ENCODE results near the gene HSF2BP. TPM values are rescaled to one million over a fixed set of nuclear protein-coding genes. Genes with fewer than 3 reads are reported as not detected.

The HSF2BP gene
- total RNA-seq, 4 donors from 2014 or later: 1.7 to 6.3 (median 1.9) TPM

DNA sequence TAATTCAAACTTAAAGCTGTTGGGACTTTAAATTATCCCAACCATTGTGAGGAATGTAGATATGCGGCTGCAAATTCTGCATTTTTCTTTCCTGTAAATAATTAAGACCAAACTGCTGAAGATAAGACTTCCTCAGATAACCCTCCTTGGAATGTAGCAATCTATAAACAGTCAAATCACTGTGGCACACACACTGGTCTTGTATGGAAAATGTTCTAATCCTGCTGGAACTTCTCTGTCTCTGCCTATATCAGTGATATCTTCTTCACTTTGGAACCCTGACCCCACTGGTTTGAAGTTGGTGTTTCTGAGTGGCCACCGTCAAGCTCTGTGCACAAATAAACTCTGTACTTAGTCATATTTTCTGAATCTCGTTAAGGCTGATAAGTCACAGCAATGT is 32.9 kb downstream of the HSF2BP start:
- 47 to 61% methylated on average over 3 of the region's 3 CpGs for WGBS, 2 donors
- H3K9me3 ChIP-seq: peaks cover 0 to 12% (median 0%) of the 10 kb centered on the region in 4 donors

DNA sequence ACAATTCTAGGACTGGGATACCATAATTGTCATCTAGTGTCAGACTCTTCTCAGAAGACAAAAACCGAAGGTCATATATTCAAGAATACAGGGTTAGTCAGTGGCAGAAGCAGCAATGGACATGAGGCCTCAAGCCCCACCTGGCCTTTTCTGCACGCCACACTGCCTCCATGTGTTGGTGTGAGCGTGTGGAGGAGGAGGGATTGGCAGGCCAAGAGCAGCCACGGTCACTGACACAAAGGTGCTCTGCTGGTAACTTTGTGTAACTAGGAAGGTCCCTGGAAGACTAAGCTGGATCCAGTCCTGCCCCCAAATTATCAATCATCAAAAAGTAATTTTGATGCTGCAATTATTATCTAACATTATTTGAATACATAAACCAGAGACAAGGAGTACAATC is 34.9 kb downstream of the HSF2BP start:
- no peaks in the 10 kb centered on the region for H3K27me3 ChIP-seq
- H3K4me3 ChIP-seq: no peak overlapping the region
- DNase-seq (ENCODE audit: low spot score in 2 of 2): no peak
- 72 to 75% methylated on average over 4 of the region's 4 CpGs for WGBS, 2 donors
- peaks cover 0 to 31% (median 0%) of the 10 kb centered on the region in 4 donors for H3K9me3 ChIP-seq
- TF ChIP-seq EP300 (IDR thresholded peaks at IDR 0.05): no peak
- TF ChIP-seq, protein P1, sequence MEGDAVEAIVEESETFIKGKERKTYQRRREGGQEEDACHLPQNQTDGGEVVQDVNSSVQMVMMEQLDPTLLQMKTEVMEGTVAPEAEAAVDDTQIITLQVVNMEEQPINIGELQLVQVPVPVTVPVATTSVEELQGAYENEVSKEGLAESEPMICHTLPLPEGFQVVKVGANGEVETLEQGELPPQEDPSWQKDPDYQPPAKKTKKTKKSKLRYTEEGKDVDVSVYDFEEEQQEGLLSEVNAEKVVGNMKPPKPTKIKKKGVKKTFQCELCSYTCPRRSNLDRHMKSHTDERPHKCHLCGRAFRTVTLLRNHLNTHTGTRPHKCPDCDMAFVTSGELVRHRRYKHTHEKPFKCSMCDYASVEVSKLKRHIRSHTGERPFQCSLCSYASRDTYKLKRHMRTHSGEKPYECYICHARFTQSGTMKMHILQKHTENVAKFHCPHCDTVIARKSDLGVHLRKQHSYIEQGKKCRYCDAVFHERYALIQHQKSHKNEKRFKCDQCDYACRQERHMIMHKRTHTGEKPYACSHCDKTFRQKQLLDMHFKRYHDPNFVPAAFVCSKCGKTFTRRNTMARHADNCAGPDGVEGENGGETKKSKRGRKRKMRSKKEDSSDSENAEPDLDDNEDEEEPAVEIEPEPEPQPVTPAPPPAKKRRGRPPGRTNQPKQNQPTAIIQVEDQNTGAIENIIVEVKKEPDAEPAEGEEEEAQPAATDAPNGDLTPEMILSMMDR (IDR thresholded peaks at IDR 0.05): no peak
- TF ChIP-seq POLR2A (IDR thresholded peaks at IDR 0.05): no peak
- no peak overlapping the region for H3K27ac ChIP-seq
- H3K4me1 ChIP-seq: no peaks in the 10 kb centered on the region
- H3K36me3 ChIP-seq: peaks cover 0 to 30% (median 0%) of the 10 kb centered on the region in 3 donors

More for the DNA sequence above, 32.9 kb downstream of the HSF2BP start:
- Histone ChIP-seq H3K36me3 (peaks cover 0 to 22% (median 0%) of the 10 kb centered on the region in 3 donors), H3K27me3 (no peaks in the 10 kb centered on the region), H3K27ac (no peak overlapping the region), H3K4me1 (no peaks in the 10 kb centered on the region), H3K4me3 (no peak overlapping the region)
- TF ChIP-seq POLR2A (IDR thresholded peaks at IDR 0.05): no peak
- TF ChIP-seq, protein P1 (IDR thresholded peaks at IDR 0.05): no peak
- TF ChIP-seq EP300 (IDR thresholded peaks at IDR 0.05): no peak
- no peak for DNase-seq (ENCODE audit: low spot score in 2 of 2)

DNA sequence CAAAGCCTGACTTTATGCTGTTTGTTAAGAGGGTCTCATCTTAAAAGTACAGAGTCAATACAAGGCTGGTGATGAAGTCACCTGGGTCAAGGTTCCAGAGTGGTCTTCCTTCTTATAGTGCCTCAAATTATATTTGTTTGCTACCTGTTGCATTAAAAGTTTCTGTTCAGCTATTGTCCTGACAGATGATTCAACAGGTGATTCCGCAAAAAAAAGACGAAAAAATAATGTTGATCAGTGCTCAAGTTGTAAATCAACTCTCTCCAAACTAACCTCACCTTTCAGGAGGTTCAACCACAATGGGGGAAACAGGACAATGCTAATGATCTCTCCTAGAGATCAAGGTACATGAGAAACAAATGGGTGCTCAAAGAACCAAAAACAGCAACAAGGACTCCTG is 35.7 kb downstream of the HSF2BP start:
- DNase-seq (ENCODE audit: low spot score in 2 of 2): no peak
- Histone ChIP-seq H3K27me3 (no peaks in the 10 kb centered on the region), H3K4me3 (no peak overlapping the region), H3K9me3 (peaks cover 0 to 26% (median 0%) of the 10 kb centered on the region in 4 donors), H3K4me1 (no peaks in the 10 kb centered on the region), H3K27ac (no peak overlapping the region), H3K36me3 (peaks cover 0 to 25% (median 0%) of the 10 kb centered on the region in 3 donors)
- TF ChIP-seq POLR2A (IDR thresholded peaks at IDR 0.05) (no peak), EP300 (IDR thresholded peaks at IDR 0.05) (no peak)
- TF ChIP-seq, protein P1 (IDR thresholded peaks at IDR 0.05): no peak
- 96 to 97% methylated on average over 2 of the region's 2 CpGs for WGBS, 2 donors

DNA sequence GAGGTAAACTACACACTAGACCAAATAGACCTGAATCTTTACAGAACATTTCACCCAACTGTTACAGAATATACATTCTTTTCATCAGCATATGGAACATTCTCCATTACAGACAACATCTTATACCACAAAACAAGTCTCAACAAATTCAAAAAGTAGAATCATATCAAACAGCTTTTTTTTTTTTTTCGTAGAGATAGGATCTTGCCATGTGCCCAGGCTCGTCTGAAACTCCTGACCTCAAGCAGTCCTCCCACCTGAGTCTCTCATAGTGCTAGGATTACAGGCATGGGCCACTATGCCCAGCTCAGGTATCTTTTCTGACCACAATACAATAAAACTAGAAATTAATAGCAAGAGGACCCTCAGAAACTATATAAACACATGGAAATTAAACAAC is 36.5 kb downstream of the HSF2BP start:
- Histone ChIP-seq H3K4me3 (no peak overlapping the region), H3K27ac (no peak overlapping the region), H3K27me3 (no peaks in the 10 kb centered on the region), H3K9me3 (peaks cover 0 to 20% (median 0%) of the 10 kb centered on the region in 4 donors), H3K4me1 (no peaks in the 10 kb centered on the region), H3K36me3 (peaks cover 0 to 19% (median 0%) of the 10 kb centered on the region in 3 donors)
- WGBS, 2 donors: 91 to 95% methylated on average over 2 of the region's 2 CpGs
- no peak for DNase-seq (ENCODE audit: low spot score in 2 of 2)
- no peak for TF ChIP-seq POLR2A (IDR thresholded peaks at IDR 0.05)
- TF ChIP-seq EP300 (IDR thresholded peaks at IDR 0.05): no peak
- TF ChIP-seq, protein P1 (IDR thresholded peaks at IDR 0.05): no peak

DNA sequence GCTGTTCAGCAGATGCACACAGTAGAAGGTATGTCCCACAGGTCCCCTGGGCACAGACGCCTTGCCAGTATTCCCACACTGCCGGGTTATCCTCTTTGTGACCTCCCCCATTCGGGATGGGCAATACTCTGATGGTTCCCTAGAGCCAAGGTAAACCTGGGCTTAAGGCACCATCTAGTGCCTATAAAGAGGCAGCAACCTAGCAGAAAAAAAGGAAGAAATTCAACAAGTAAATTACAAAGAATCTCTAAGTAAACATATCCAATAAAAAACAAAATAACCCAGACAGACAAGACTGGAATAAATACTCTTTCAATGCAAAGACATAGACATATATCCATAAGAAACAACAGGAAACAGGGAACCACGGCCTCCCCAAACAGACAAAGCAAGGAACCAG is 39.4 kb downstream of the HSF2BP start:
- 89 to 92% methylated on average over 4 of the region's 4 CpGs for WGBS, 2 donors
- H3K4me1 ChIP-seq: no peaks in the 10 kb centered on the region

More for the DNA sequence above, 39.4 kb downstream of the HSF2BP start:
- TF ChIP-seq POLR2A (IDR thresholded peaks at IDR 0.05): no peak
- TF ChIP-seq EP300 (IDR thresholded peaks at IDR 0.05): no peak
- TF ChIP-seq, protein P1 (IDR thresholded peaks at IDR 0.05): no peak
- peaks cover 0 to 19% (median 0%) of the 10 kb centered on the region in 3 donors for H3K36me3 ChIP-seq
- no peak overlapping the region for H3K27ac ChIP-seq
- no peak for DNase-seq (ENCODE audit: low spot score in 2 of 2)
- H3K4me3 ChIP-seq: no peak overlapping the region
- peaks cover 0 to 20% (median 0%) of the 10 kb centered on the region in 4 donors for H3K9me3 ChIP-seq
- no peaks in the 10 kb centered on the region for H3K27me3 ChIP-seq

Data from tibial nerve (tissue), 4 donors.